Esophagus mucosa (tissue), 1 donor: ENCODE results near the gene LILRB2. TPM values are rescaled to one million over a fixed set of nuclear protein-coding genes. Genes with fewer than 3 reads are reported as not detected.
"Not testable (repeated sequence)": the region's sequence is repeated elsewhere in the genome, so short reads cannot be mapped to it uniquely, and the experiment has no call there.

Experiments
- ATAC-seq: fragments of 200-7000 bp; cut with Tn5 transposase; one replicate; pipeline ENCODE4 v1.9.1; 2020
- total RNA-seq: library from RNA; stranded (reverse); gene quantifications from one replicate; pipeline ENCODE4 v1.2.4, GENCODE V29; 2023
- donor health status: DM: yes; HTN: yes; CAD: no.

Gene LILRB2
- 0.84 TPM for total RNA-seq

- no peak for ATAC-seq
These were observed at the start of gene LILRB2 for GRCh38 chr19:54281007-54281728. LILRB2 (minus strand) TSS chr19:54281110; CDS start chr19:54280496, 614 bp downstream.

GRCh38 chr19:54329476-54330165 is 48.7 kb upstream of the LILRB2 start:
- ATAC-seq: no peak

GRCh38 chr19:54328781-54329180 is 47.9 kb upstream of the LILRB2 start:
- not testable (repeated sequence) for ATAC-seq

- no peak for ATAC-seq
These were observed 44.7 kb upstream of the LILRB2 start for GRCh38 chr19:54325631-54326030.

- peak; percentile 57 for ATAC-seq
These were observed 44.3 kb upstream of the LILRB2 start for GRCh38 chr19:54325194-54325621.

- no peak for ATAC-seq
These were observed 43.2 kb upstream of the LILRB2 start for GRCh38 chr19:54324071-54324470.

GRCh38 chr19:54322934-54323333 is 42.0 kb upstream of the LILRB2 start:
- not testable (repeated sequence) for ATAC-seq

- not testable (repeated sequence) for ATAC-seq
These were observed 41.4 kb upstream of the LILRB2 start for GRCh38 chr19:54322295-54322694.

GRCh38 chr19:54319892-54320670 is 39.2 kb upstream of the LILRB2 start:
- no peak for ATAC-seq

GRCh38 chr19:54319049-54319448 is 38.1 kb upstream of the LILRB2 start:
- no peak for ATAC-seq

- no peak for ATAC-seq
These were observed 37.0 kb upstream of the LILRB2 start for GRCh38 chr19:54317965-54318240.

GRCh38 chr19:54317108-54317964 is 36.4 kb upstream of the LILRB2 start:
- no peak for ATAC-seq

- ATAC-seq: no peak
These were observed 35.8 kb upstream of the LILRB2 start for GRCh38 chr19:54316746-54317107.

- ATAC-seq: no peak
These were observed 35.0 kb upstream of the LILRB2 start for GRCh38 chr19:54315956-54316355.

GRCh38 chr19:54312436-54313377 is 31.8 kb upstream of the LILRB2 start, which contains the start of gene LILRA5:
LILRA5 (minus strand) TSS chr19:54313166; CDS start chr19:54313019, 147 bp downstream.
- ATAC-seq: peak; percentile 37

- ATAC-seq: no peak
These were observed 31.1 kb upstream of the LILRB2 start for GRCh38 chr19:54312011-54312410.

- no peak for ATAC-seq
These were observed 30.6 kb upstream of the LILRB2 start for GRCh38 chr19:54311486-54311885.

GRCh38 chr19:54310543-54310942 is 29.6 kb upstream of the LILRB2 start:
- no peak for ATAC-seq

- ATAC-seq: no peak
These were observed 28.9 kb upstream of the LILRB2 start for GRCh38 chr19:54309811-54310210.

- ATAC-seq: no peak
These were observed 26.6 kb upstream of the LILRB2 start for GRCh38 chr19:54307389-54308020.

- no peak for ATAC-seq
These were observed 24.2 kb upstream of the LILRB2 start for GRCh38 chr19:54305141-54305540.
